ENCODE measurements around the gene ZNF333.

Gene ZNF333

DNA sequence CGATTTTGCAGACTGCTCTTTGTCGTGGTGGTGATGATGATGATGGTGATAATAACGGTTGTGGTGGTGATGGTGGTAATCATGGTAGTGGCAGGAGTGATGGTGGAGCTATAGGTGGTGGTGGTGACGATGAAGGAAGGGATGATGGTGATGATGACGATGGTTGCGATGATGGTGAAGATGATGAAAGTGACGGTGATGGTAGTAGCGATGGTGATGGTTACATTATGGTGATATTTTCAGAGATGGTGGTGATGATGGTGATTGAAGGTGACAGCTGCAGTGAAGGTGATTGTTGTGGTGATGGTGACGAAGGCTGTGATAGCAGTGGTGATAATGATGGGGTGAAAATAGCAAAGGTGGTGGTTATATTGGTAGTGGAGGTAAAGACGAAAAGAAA, 13.1 kb upstream of the ZNF333 start:
- no peak for ATAC-seq (replicated peaks)
- Mint-ChIP-seq H3K27ac (no peak overlapping the region), H3K9me3 (no peaks in the 10 kb centered on the region), H3K36me3 (no peaks in the 10 kb centered on the region), H3K27me3 (no peaks in the 10 kb centered on the region), H3K4me3 (no peak overlapping the region), H3K4me1 (peaks cover 16 to 27% of the 10 kb centered on the region in 2 donors)
- no peak for DNase-seq

DNA sequence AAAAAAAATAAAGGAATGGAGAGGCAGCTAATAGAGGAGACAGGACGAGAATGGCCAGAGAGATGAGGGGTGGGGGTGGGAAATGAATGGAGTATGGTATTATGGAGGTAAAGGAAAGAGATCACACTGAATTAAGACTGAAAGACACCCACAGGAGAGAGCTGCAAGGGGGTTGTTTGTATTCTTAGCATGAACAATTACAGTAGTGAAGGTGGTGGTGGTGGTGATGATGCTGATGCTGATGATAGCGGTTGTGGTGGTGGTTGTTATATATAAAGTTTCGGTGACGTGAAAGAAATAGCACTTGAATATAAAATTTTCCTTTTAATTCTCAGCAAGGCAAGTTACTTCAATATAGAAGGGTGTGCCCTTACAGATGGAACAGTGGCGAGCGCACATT, 12.4 kb upstream of the ZNF333 start:
- H3K36me3 Mint-ChIP-seq, result no peaks in the 10 kb centered on the region
- H3K27ac Mint-ChIP-seq, result no peak overlapping the region
- DNase-seq, result no peak
- H3K27me3 Mint-ChIP-seq, result no peaks in the 10 kb centered on the region
- no peak for ATAC-seq (replicated peaks)
- H3K4me1 Mint-ChIP-seq, result peaks cover 13 to 21% of the 10 kb centered on the region in 2 donors
- no peaks in the 10 kb centered on the region for H3K9me3 Mint-ChIP-seq
- no peak overlapping the region for H3K4me3 Mint-ChIP-seq

DNA sequence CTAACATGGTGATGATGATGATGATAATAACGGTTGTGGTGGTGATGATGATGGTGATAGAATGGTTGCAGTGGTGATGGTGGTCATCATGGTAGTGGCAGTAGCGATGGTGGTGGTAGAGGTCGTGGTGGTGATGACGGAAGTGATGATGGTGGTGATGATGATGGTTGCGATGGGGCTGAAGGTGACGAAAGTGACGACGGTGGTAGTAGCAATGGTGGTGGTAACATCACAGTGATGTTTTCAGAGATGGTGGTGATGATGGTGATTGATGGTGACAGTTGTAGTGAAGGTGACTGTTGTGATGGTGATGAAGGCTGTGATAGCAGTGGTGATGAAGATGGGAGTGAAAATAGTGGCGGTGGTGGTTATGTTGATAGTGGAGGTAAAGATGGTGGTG, 11.6 kb upstream of the ZNF333 start:
- Mint-ChIP-seq H3K27ac (no peak overlapping the region), H3K4me1 (peaks cover 14 to 19% of the 10 kb centered on the region in 2 donors), H3K9me3 (no peaks in the 10 kb centered on the region), H3K27me3 (no peaks in the 10 kb centered on the region), H3K36me3 (no peaks in the 10 kb centered on the region), H3K4me3 (no peak overlapping the region)
- DNase-seq (no peak), ATAC-seq (replicated peaks) (no peak)

DNA sequence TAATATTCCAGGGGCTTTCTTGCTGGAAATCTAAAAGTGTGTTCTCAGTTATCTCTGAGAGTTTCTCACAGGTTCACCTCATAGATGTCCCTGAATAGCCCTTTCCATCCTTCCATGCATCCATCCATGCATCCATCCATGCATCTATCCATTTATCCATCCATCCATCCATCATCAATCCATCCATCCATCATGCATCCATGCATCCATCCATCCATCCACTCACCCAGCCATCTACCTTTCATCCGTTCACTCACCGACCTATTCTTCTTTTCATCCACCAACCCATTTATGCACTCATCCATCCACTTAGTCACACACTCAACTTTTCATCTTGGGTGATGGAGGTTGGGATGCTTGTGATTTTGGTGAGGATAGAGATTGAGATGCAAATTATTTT, 7.8 kb upstream of the ZNF333 start:
- Mint-ChIP-seq H3K27ac (no peak overlapping the region), H3K4me1 (peaks cover 11 to 23% of the 10 kb centered on the region in 2 donors), H3K36me3 (no peaks in the 10 kb centered on the region), H3K9me3 (no peaks in the 10 kb centered on the region), H3K27me3 (no peaks in the 10 kb centered on the region), H3K4me3 (no peak overlapping the region)
- no peak for ATAC-seq (replicated peaks)
- no peak for DNase-seq

DNA sequence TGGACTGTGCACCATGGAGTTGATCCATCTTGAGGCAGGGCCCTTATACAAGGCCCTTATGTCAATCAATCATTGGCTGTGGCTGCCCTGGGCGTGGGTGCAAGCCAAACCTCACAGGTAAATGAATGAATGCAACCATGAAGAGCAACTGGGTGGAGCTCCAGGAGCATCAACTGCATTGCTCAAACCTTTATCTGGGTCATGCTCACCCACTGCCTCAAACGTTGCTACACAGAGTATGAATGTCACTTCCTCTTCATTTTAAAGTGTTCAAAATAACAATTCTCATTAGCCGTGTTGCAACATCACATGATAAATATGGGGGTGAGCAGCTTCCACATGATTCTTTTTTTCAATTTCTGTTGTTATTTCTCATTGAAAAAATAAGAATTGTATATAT, 6.4 kb upstream of the ZNF333 start:
- H3K9me3 Mint-ChIP-seq, result no peaks in the 10 kb centered on the region
- H3K4me3 Mint-ChIP-seq, result no peak overlapping the region
- peaks cover 11 to 27% of the 10 kb centered on the region in 2 donors for H3K4me1 Mint-ChIP-seq
- H3K36me3 Mint-ChIP-seq, result no peaks in the 10 kb centered on the region
- ATAC-seq (replicated peaks) (peak; percentile 74 to 80), DNase-seq (no peak)
- no peak overlapping the region for H3K27ac Mint-ChIP-seq
- H3K27me3 Mint-ChIP-seq, result no peaks in the 10 kb centered on the region

DNA sequence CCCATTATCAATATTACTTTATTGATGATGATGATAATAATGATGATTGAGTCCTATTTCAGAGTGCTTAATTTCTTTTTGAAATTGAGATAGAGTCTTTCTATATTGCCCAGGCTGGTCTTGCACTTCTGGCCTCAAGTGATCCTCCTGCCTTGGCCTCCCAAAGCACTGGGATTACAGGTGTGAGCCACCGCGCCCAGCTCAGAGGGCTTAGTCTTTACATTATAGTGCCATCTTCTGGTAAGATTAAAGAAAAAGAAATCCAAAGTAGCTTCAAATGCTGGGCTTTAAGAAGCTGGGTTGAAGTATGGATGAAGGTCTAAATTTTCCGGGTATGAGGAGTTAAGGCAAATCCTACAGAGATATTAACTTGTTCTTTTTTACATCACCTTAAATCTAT, 3.4 kb upstream of the ZNF333 start:
- H3K27me3 Mint-ChIP-seq, result no peaks in the 10 kb centered on the region
- no peaks in the 10 kb centered on the region for H3K36me3 Mint-ChIP-seq
- peak overlapping the region; percentile 22 for H3K27ac Mint-ChIP-seq
- ATAC-seq (replicated peaks) (no peak), DNase-seq (no peak)
- H3K9me3 Mint-ChIP-seq, result no peaks in the 10 kb centered on the region
- peaks cover 11 to 40% of the 10 kb centered on the region in 2 donors for H3K4me1 Mint-ChIP-seq
- no peak overlapping the region for H3K4me3 Mint-ChIP-seq

DNA sequence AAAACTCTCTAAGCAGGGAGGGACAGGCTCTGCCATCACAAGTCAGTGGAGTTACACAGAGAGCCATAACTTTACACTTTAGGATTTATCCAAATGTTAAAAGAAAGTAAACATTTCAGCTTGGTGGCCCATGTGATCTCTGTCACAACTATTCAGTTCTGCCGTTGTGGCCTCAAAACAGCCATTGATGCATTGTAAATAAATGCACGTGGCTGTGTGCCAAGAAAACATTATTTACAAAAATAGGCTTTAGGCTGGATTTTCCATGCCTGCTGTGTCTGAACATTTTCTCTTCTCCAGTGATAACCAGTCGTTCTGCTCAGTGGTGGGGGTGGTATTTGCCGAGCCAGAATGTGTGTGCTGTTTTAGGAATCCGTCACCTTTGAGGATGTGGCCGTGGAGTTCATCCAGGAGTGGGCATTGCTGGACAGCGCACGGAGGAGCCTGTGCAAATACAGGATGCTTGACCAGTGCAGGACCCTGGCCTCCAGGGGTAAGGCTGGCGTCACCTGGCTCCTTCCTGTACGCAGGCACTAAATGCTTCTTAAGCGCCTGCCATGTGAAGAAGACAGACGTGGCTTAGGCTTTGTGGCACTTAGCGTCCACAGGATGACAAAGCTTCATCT, 4.9 kb downstream of the ZNF333 start:
- Mint-ChIP-seq H3K27me3 (no peaks in the 10 kb centered on the region), H3K9me3 (no peaks in the 10 kb centered on the region), H3K27ac (no peak overlapping the region), H3K4me1 (peaks cover 6 to 11% of the 10 kb centered on the region in 2 donors), H3K36me3 (peaks cover 13 to 43% of the 10 kb centered on the region in 2 donors), H3K4me3 (no peak overlapping the region)
- ATAC-seq (replicated peaks) (no peak), DNase-seq (no peak)

GRCh38 chr19:14695471-14695870, 5.6 kb downstream of the ZNF333 start:
- Mint-ChIP-seq H3K4me1 (peaks cover 6 to 9% of the 10 kb centered on the region in 2 donors), H3K36me3 (peaks cover 21 to 50% of the 10 kb centered on the region in 2 donors), H3K27ac (no peak overlapping the region), H3K4me3 (no peak overlapping the region), H3K9me3 (no peaks in the 10 kb centered on the region), H3K27me3 (no peaks in the 10 kb centered on the region)
- ATAC-seq (replicated peaks), result no peak
- DNase-seq, result no peak

DNA sequence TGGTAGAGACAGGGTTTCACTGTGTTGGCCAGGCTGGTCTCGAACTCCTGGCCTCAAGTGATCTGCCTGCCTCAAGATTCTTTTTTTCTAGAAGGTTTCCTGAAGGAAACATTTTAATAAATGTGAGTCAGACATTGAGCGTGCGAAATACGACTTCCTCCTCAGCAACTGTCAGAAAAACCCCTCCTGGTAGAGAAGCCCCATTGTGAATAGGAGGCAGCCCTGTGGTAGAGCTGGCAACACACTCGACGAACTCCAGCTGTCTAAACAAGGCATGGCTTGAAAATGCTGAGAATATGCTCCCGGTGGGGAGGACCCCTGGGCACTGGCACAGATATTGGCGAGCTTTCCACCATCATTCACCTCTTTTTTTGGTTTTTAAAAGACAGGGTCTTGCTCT, 9.8 kb downstream of the ZNF333 start:
- Mint-ChIP-seq H3K9me3 (peaks cover 0 to 6% of the 10 kb centered on the region in 2 donors), H3K27me3 (no peaks in the 10 kb centered on the region), H3K36me3 (peaks cover 53 to 74% of the 10 kb centered on the region in 2 donors)

DNA sequence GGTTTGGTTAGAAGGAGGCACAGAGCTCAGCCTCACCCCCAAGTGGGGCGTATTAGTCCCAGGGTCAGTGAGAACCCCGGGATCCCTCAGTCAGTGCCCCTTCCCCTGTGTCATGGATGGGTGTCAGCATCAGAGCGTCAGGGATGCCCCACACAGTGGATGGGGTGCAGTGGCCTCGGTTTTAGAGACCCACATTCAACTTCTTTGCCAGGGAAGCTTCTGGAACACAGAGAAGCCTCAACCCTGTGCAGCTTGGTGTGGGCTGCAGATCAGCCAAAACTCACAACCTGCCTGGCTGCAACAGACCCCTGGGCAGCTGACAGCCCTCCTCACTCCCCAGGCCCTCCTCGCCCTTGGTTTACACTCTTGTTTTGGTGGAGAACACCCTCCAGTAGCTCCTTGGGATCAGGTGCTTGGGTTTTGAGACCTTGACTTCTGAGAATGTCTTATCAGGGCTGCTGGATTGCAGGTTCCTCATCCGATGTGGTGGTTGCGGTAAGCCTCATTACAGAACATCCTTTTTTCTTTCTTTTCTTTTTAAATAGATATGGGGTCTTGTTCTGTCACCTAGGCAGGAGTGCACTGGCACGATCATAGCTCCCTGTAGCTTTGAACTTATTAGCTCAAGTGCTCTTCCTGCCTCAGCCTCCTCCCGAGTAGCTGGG, 11.0 kb downstream of the ZNF333 start:
- no peaks in the 10 kb centered on the region for H3K27me3 Mint-ChIP-seq
- H3K4me1 Mint-ChIP-seq, result no peaks in the 10 kb centered on the region
- DNase-seq (no peak), ATAC-seq (replicated peaks) (no peak)
- no peak overlapping the region for H3K27ac Mint-ChIP-seq
- no peak overlapping the region for H3K4me3 Mint-ChIP-seq
- peaks cover 57 to 81% of the 10 kb centered on the region in 2 donors for H3K36me3 Mint-ChIP-seq
- H3K9me3 Mint-ChIP-seq, result peaks cover 0 to 6% of the 10 kb centered on the region in 2 donors

More for the DNA sequence above, 9.8 kb downstream of the ZNF333 start:
- Mint-ChIP-seq H3K4me3 (no peak overlapping the region), H3K4me1 (no peaks in the 10 kb centered on the region), H3K27ac (no peak overlapping the region)
- ATAC-seq (replicated peaks) (no peak), DNase-seq (no peak)

DNA sequence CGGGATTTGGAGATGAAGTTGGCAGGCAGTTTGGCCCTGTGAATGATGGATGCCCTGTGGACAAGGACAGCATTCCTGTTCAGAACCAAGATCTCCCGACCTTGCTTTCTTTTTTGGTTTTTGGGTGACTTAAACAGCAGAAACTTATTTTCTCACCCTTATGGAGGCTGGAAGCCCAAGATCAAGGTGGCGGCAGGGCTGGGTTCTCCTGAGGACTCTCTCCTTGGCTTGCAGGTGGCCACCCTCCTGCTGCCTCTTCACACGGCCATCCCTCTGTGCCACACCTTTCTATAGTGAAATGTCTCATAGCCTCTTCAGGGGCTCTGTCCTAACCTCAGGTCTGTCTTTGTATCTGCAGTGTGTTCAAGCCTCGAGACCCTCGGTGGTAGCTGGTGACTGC, 14.0 kb downstream of the ZNF333 start:
- DNase-seq (no peak), ATAC-seq (replicated peaks) (no peak)
- peaks cover 0 to 1% of the 10 kb centered on the region in 2 donors for H3K4me1 Mint-ChIP-seq
- no peak overlapping the region for H3K4me3 Mint-ChIP-seq
- peaks cover 70 to 86% of the 10 kb centered on the region in 2 donors for H3K36me3 Mint-ChIP-seq
- peaks cover 0 to 6% of the 10 kb centered on the region in 2 donors for H3K9me3 Mint-ChIP-seq
- H3K27me3 Mint-ChIP-seq, result no peaks in the 10 kb centered on the region
- H3K27ac Mint-ChIP-seq, result no peak overlapping the region

DNA sequence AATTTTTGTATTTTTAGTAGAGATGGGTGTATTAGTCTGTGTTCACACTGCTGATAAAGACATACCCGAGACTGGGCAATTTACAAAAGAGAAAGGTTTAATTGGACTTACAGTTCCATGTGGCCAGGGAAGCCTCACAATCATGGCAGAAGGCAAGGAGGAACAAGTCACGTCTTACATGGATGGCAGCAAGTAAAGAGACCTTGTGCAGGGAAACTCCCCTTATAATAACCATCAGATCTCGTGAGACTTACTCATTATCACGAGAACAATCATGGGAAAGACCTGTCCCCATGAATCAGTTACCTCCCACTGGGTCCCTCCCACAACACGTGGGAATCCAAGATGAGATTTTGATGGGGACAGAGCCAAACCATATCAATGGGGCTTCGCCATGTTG, 14.6 kb downstream of the ZNF333 start:
- peaks cover 0 to 1% of the 10 kb centered on the region in 2 donors for H3K4me1 Mint-ChIP-seq
- DNase-seq (no peak), ATAC-seq (replicated peaks) (no peak)
- H3K27me3 Mint-ChIP-seq, result no peaks in the 10 kb centered on the region
- H3K9me3 Mint-ChIP-seq, result peaks cover 0 to 6% of the 10 kb centered on the region in 2 donors
- H3K36me3 Mint-ChIP-seq, result peaks cover 71 to 87% of the 10 kb centered on the region in 2 donors
- H3K4me3 Mint-ChIP-seq, result no peak overlapping the region
- no peak overlapping the region for H3K27ac Mint-ChIP-seq

- Mint-ChIP-seq H3K36me3 (peaks cover 86 to 95% of the 10 kb centered on the region in 2 donors), H3K9me3 (peaks cover 43 to 49% of the 10 kb centered on the region in 2 donors), H3K4me1 (no peaks in the 10 kb centered on the region), H3K27me3 (no peaks in the 10 kb centered on the region), H3K27ac (no peak overlapping the region), H3K4me3 (no peak overlapping the region)
- ATAC-seq (replicated peaks), result no peak
- DNase-seq, result no peak
Observed at GRCh38 chr19:14715841-14716240, 26.0 kb downstream of the ZNF333 start.

GRCh38 chr19:14718522-14719116, 28.8 kb downstream of the ZNF333 start:
- H3K27ac Mint-ChIP-seq, result no peak overlapping the region
- no peaks in the 10 kb centered on the region for H3K4me1 Mint-ChIP-seq
- H3K36me3 Mint-ChIP-seq, result peaks cover 90 to 94% of the 10 kb centered on the region in 2 donors
- no peaks in the 10 kb centered on the region for H3K27me3 Mint-ChIP-seq
- H3K4me3 Mint-ChIP-seq, result no peak overlapping the region
- DNase-seq, result no peak
- peaks cover 44 to 45% of the 10 kb centered on the region in 2 donors for H3K9me3 Mint-ChIP-seq
- ATAC-seq (replicated peaks), result no peak

GRCh38 chr19:14719162-14719561, 29.3 kb downstream of the ZNF333 start:
- Mint-ChIP-seq H3K4me3 (no peak overlapping the region), H3K27ac (no peak overlapping the region), H3K27me3 (no peaks in the 10 kb centered on the region), H3K4me1 (no peaks in the 10 kb centered on the region), H3K9me3 (peaks cover 44 to 45% of the 10 kb centered on the region in 2 donors), H3K36me3 (peaks cover 87 to 94% of the 10 kb centered on the region in 2 donors)
- no peak for DNase-seq
- ATAC-seq (replicated peaks), result no peak

Measured in stimulated activated naive B cell treated with anti-CD40 and anti-IgM and Interleukin-4, amounts not matched to agents 10 μg/mL and 1 μg/mL and 100 μg/mL, for 72 hours (primary cell).